ENCODE measurements around the gene DGKI. TPM values are rescaled to one million over a fixed set of nuclear protein-coding genes. Genes with fewer than 3 reads are reported as not detected.

DGKI gene
- total RNA-seq, 4 donors from 2014 or later, result 0.02 to 1.8 (median 0.07) TPM; not detected in 1

DNA sequence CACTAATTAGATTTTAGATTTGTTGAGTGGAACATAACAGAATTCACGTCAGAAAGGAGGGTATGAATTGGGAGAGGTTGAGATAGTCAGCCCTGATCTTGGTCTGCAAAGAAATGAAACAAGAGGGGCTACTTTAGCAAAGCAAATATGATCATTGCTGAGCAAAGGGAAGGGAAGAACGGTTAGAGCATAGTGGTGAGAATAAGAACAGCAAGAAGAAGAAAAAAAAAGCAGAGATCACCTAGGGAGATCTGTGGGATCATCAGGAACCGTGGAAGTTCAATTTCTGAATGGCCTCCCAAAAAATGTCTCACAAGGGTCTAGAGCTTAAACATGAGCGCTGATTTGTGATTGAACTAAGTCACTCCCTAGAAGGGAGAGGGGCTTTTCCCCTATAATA, 156.1 kb downstream of the DGKI start:
- in situ Hi-C loops (cut with MboI; ENCODE audit: low sequenced_read_pairs in 4 of 4) (no loop called here), intact Hi-C loops (cut with DNase I; ENCODE audit: low total_unique reads) (no loop called here)
- Histone ChIP-seq H3K27ac (no peak overlapping the region), H3K9me3 (no peaks in the 10 kb centered on the region), H3K27me3 (no peaks in the 10 kb centered on the region), H3K4me3 (no peak overlapping the region), H3K36me3 (no peaks in the 10 kb centered on the region), H3K4me1 (no peaks in the 10 kb centered on the region)
- DNase-seq (no peak), ATAC-seq (no peak)
- TF ChIP-seq POLR2A (IDR thresholded peaks at IDR 0.05) (no peak), CTCF (IDR thresholded peaks at IDR 0.05 in 4 of 5, conservative IDR thresholded peaks at IDR 0.05 in 1 of 5) (no peak)

DNA sequence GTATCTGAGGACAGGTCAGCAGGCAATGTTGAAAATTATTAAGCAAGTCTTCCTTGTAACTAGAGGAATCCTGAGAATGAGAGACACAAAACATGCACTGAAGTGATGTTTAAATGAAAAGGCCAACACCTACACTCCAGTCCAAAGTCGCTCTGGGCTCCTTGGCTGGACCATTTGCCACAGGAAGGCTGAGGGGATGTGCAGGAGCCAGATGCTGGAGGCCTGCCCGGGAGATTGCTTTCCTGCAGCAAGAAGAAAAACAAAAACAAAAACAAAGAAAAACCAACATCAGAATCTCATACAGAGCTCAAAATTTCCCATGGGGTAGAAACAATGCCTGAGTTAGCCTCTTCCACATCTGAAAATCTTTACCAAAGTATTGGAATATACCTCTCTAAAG, 157.0 kb downstream of the DGKI start:
- Histone ChIP-seq H3K36me3 (no peaks in the 10 kb centered on the region), H3K27me3 (no peaks in the 10 kb centered on the region), H3K9me3 (no peaks in the 10 kb centered on the region), H3K27ac (no peak overlapping the region), H3K4me1 (no peaks in the 10 kb centered on the region), H3K4me3 (no peak overlapping the region)
- ATAC-seq, result no peak
- no peak for DNase-seq
- no peak for TF ChIP-seq POLR2A (IDR thresholded peaks at IDR 0.05)
- no peak for TF ChIP-seq CTCF (IDR thresholded peaks at IDR 0.05 in 4 of 5, conservative IDR thresholded peaks at IDR 0.05 in 1 of 5)
- in situ Hi-C loops (cut with MboI; ENCODE audit: low sequenced_read_pairs in 4 of 4), result no loop called here
- intact Hi-C loops (cut with DNase I; ENCODE audit: low total_unique reads), result no loop called here

DNA sequence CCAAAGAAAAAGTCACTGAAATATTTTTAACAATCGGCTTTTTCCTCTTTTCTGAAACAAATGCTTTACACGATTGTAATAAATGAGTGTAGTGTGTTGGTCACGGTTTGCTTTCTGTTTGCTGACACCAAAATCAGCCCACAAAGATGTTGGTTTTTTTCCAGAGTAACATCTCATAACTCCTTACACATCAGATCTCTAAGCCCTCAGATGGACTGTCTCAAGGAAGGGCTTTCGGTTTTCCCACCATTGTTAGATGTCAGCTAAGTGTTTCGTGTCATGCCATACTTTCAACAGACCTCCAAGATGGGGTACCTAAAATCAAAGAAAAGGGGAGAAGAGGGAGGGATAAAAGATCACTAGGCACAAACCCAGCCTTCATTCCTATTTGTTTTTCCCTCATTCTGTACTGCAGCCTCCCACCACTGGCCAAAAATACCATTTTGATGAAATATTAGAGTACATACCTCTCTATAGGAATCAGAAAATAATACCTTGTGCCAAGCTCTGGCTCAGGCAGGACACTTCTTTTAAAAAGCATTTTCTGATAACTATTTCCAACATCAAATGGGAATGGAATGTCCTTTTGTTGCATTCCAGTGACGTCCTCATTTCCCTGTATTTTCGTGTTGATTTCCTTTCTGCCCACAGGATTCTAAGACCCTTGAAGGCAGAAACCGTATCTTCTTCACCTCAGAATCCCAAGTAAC, 159.1 kb downstream of the DGKI start:
- intact Hi-C loops (cut with DNase I; ENCODE audit: low total_unique reads), result no loop called here

DNA sequence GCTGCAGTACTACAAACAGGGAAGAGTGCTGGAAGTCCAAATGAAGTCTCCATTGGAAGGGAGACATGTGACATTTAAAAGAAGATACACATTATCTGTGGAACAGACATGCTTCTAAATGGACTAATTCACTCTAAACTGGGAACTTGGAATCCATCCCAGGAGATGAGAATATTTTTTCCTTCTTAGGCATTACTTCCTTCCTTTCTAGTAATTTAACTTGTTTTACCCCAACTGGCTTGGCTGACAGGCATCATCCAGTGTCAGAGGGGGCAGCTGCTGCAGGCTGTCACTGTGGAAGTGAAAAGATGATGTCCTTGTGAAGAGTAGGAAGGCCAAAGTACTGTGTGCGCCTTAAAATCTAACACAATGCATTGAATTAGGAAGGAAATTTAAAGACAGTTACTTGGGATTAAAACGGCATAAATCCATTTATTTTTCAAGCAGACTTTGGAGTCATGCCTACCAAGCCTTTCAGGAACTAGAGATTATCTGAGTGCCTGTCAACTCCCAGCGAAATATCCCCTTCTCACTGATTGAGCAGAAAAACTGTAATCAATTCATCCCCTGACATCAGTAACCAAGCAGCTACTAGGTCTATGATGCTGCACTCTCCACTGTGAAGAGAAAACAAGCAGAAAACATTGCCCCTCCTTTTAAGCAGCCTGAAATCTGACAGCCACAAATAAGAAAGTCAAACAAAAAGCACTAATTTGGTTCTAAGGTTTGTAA, 161.2 kb downstream of the DGKI start:
- no peak for ATAC-seq
- Histone ChIP-seq H3K27me3 (no peaks in the 10 kb centered on the region), H3K4me1 (no peaks in the 10 kb centered on the region), H3K4me3 (no peak overlapping the region), H3K9me3 (no peaks in the 10 kb centered on the region), H3K36me3 (no peaks in the 10 kb centered on the region), H3K27ac (no peak overlapping the region)
- no peak for DNase-seq
- intact Hi-C loops (cut with DNase I; ENCODE audit: low total_unique reads) (no loop called here), in situ Hi-C loops (cut with MboI; ENCODE audit: low sequenced_read_pairs in 4 of 4) (no loop called here)
- no peak for TF ChIP-seq POLR2A (IDR thresholded peaks at IDR 0.05)
- TF ChIP-seq CTCF (IDR thresholded peaks at IDR 0.05 in 4 of 5, conservative IDR thresholded peaks at IDR 0.05 in 1 of 5), result no peak

More for the DNA sequence above, 159.1 kb downstream of the DGKI start:
- DNase-seq (no peak), ATAC-seq (no peak)
- TF ChIP-seq CTCF (IDR thresholded peaks at IDR 0.05 in 4 of 5, conservative IDR thresholded peaks at IDR 0.05 in 1 of 5) (no peak), POLR2A (IDR thresholded peaks at IDR 0.05) (no peak)
- Histone ChIP-seq H3K4me1 (no peaks in the 10 kb centered on the region), H3K27ac (no peak overlapping the region), H3K4me3 (no peak overlapping the region), H3K9me3 (no peaks in the 10 kb centered on the region), H3K27me3 (no peaks in the 10 kb centered on the region), H3K36me3 (no peaks in the 10 kb centered on the region)
- in situ Hi-C loops (cut with MboI; ENCODE audit: low sequenced_read_pairs in 4 of 4), result no loop called here
